ENCODE data around the gene FANCE.

FANCE gene

DNA sequence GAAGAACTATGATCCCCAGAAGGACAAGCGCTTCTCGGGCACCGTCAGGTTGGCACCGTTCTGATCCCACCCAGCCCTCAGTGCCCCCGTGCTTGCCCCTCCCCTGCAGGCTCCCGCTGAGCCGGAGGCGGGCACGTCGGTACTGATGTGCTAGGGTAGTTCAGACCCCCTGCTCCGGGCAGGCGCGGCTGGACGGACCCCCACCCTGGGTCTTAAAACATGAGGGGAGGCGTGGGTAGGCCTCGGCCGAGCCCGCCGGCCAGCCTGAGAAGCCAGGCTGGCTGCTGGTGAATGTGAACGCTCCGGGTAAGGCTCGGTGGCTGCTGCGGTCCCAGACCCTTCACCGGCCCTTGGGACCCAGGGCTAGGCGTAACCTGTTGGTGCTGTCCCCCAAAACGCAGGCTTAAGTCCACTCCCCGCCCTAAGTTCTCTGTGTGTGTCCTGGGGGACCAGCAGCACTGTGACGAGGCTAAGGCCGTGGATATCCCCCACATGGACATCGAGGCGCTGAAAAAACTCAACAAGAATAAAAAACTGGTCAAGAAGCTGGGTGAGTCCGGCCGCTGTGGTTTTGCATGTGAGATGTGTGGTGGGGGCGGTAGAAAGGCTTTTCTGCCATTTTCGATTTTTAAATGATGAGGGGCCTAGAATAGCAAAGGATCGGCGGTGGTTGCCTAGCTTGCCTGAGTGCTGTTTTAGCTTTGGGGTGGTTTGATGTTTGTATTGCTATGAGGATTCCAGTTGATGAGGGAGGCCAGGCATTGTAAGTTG, 17.0 kb downstream of the FANCE start:
- DNase-seq, result peak; percentile 55

DNA sequence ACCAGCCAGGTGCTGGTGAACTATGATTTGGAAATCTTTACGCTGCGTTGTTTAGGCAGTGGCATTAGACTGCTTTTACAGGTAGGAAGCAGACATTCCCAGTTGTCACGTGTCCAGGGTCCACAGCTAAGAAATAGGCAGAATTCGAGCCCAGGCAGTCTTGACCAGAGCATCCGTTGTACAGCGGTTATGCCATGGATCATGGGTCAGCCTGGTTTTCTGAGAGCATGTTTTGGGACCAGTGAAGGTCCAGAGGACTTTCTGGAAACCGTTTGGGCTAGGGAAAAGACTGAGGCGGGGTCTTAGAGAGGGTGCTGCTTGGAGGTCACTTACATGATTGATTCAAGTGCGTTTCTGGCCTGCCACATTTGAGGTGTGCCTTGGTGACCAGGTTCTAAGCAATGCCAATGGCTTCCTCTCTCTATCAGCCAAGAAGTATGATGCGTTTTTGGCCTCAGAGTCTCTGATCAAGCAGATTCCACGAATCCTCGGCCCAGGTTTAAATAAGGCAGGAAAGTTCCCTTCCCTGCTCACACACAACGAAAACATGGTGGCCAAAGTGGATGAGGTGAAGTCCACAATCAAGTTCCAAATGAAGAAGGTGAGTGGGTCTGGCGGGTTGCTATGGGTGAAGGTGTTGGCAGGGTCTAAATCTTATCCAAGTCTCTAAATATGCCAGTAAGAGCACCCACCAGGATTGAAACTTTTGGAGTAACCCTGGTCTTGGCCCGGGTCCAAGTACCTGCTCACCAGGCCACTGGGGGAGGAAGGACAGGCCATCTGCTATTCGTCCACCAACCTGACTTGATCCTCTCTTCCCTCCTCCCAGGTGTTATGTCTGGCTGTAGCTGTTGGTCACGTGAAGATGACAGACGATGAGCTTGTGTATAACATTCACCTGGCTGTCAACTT, 17.9 kb downstream of the FANCE start:
- DNase-seq, result peak; percentile 49

DNA sequence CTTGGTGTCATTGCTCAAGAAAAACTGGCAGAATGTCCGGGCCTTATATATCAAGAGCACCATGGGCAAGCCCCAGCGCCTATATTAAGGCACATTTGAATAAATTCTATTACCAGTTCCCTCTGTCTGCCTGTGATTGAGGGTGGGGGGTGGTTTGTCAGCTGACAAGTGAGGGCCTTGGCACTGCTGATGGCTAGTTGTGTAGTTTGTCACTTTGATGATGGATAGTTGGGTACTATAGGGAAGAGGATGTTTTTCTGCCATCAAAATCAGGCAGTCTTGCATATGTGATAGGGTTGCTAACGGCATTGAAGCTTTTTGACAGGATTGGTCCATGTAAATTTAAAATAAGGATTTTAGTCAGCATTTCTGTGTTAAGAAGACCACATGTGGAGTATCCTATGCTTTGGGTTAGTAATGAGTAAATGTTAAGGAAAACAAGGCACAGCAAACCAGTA, 18.6 kb downstream of the FANCE start:
- no peak for DNase-seq

DNA sequence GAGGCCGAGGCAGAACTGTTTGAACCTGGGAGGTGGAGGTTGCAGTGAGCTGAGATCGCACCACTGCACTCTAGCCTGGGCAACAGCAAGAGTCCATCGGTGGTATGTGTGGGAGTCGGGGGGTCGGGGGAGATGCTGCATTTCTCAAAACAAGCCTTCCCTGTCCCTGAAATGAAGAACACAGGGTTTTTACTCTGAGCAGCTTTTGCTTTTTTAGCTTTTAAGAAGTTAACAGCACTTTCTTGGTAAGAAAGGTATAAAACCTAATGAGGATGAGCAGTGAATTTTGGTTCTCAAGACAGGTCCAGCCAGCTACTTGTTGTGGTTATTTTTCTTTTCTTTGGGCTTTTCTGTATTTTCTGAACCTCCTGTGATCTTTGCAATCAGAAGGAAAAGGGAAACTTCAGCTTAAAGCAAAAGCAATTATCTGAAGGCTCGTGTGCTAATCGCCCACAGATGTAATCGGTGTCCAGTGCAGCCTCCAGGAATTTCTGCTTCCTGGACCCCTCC, 19.8 kb downstream of the FANCE start:
- no peak for DNase-seq

DNA sequence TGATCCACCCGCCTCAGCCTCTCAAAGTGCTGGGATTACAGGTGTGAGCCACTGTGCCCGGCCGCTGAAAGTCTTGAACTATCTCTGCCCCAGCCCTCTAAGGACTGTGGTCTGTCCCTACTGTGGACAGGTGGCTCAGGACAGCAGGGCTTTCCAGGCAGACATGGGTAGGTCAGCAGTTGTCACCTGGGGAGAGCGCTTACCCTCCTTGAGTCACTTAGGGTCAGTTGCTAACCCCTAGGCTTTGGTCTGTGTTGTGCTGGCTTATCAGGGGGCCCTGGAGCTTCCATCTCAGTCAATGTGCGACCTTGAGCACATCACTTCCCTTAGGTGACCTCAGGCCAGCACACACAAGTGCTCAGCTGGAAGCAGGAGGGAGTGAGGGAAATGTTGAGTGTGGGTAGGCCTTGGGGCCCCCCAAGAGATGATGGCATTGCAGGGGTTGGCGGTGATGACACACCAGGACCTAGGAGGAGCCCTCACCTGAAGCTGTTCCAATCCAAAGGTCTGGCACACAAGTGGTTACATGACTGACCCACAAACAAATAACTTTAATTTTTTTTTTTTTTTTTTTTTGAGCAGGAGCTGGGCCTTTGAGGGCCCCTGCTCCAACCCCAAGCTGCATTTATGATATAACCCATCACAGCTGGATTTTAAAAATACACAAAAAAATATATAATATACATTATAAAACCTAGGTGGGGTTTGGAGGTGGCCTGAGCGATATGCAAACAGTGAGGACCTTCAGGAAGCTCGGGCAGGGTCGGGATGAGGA, 21.1 kb downstream of the FANCE start:
- DNase-seq, result no peak

DNA sequence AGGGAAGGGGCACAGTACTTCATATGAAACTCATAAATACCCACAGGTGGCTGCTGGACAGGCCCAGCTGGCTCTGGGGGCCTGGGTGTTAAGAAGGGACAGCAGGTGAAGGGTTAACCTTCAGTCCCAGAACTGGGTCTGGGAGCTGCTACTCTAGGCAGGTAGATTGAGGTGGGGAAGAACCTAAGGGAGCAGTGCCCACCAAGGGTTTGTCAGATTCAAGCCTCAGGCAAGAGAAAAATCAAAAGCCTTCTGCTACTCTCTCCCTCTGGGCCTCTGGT, 21.7 kb downstream of the FANCE start:
- no peak for DNase-seq

DNA sequence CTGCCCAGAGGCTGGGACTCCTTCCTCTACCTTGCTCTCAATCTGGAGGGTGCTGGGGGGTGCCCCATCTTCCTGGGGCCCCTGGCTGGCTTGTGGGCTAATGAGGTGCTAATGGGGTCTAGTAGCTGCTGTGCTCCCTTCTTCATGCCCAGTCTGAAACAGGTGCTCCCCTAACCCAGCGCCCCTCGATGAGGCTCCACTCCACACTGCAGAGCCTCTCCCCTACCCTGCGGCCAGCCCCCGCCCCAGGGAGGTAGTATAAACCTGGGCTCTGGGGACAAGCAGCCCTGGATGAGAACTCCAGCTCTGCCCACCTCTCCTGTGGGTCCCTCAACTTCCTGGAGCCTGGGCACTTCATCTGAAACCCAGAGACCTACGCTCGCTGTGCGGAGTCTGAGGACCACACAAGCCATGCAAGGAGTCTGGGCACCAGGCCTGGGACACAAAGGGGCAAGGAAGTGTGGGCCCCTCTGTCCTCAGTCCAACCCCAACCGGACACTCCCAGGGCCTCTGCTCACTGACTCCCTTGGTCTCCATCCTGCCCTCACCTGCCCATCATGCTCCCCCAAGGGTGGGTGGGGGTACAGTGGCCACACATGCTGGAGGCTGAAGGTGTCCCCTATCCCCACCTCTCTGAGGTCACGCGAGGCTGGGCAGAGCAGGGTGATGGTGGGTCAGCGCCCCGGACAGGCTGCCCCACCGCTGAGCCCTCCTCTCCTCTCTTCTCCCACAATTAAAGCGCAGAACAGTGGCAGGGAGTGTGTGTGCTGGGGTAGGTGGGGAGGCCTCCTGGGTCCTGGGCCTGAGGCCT, 22.2 kb downstream of the FANCE start:
- DNase-seq, result peak; percentile 34

DNA sequence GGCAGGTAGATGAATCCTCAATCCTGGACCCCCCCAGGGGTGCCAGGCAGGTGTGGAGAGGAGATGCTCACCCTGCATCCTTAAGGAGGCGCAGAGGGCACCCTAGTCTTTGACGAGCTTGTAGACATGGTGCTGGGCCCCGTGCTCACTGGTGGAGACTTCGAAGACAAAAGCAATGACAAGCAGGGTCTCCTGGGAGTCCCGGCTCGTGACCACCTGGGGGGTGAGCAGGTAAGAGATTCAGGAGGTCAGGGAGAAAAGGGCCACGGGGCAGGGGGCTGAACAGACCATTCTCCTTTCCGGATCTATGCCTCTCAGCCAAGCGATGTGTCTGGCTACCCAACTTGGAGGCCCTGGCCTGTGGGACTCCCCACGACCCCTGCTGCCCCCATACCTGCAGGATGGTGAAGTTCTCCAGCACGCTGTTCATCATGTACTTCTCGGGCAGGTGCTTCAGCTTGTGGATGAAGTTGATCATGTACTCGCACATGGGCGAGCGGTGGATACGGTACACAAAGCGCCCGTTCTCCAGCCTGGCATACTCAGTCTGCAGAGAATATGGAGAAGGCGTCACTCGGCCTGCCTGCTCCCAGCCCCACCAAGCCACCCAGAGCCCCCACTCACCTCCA, 22.9 kb downstream of the FANCE start:
- no peak for DNase-seq

DNA sequence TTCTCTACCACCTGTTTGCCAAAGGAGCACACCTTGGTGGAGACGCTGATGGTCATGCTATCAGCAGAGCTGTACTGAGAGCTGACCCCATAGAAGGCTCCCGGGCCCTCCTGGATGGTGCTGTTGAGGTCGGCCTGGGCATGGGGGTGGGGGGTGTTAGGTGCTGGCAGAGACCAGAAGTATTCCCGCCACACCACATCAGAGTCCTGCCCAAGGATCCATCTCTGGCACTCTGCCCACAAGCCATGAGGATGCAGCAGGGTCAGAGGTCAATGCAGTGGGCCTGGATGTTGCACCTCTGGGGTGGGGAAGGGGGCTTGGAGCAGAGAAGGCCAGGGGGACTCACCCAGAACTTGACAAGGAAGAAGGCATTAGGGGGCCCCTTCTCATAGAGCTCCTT, 23.4 kb downstream of the FANCE start:
- no peak for DNase-seq

DNA sequence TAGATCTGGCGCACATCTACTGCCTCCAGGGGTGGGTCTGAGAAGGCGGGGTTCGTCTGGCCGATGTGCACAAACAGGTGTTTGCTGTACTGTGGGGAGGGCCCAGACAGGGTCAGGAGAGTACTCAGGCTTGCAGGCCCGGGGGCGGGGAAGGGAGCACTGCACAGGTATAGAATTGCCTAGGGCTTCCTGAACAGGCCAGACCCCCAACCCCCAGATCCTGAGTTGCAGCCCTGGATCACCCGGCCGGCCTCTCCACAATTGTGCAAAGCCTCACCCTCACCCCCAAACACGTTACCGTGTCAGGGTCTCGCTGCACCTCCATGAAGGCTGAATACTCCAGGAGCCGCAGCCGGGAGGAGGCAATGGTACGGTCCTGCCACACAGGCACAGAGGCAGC, 23.9 kb downstream of the FANCE start:
- DNase-seq, result no peak

DNA sequence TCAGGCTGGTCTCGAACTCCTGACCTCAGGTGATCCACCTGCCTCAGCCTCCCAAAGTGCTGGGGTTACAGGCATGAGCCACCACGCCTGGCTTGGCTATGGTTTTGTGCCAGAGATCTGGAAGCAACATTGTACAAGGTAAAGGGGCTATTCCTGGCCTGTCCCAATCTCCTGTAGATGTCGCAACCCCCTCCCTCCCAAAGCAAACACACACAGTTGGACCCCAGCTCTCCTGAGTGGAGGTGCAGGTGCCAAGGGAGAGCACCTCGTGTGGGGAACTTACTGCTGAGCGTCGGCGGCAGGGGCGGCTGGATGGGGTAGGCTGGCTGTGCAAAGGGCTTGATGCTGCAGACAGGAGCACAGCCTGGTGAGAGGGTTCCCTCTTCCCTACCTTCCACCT, 24.9 kb downstream of the FANCE start:
- no peak for DNase-seq

DNA sequence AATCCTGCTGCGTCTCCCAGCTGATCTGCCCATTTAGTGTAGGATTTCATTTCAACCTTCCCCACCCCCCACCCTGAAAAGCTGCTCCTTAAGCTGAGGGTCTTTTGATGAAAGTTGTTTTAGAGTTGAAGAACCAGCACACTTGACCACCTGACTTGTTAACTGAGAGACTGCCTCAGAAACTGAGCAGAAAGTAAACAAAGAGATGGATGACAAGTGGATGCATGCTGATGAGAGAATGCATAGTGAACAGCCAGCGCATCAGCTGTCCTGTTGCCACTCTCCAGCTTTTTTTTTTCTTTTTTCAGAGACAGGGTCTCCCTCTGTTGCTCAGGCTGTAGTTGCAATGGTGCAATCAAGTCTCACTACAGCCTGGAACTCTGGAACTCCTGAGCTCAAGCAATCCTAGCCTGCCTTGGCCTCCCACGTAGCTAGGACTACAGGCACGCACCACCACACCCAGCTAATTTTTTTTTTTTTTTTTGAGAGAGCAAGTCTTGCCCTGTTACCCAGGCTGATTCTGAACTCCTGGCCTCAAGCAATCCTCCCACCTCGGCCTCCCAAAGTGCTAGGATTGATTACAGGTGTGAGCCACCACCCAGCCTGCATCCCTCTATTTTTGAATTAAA, 25.5 kb downstream of the FANCE start:
- no peak for DNase-seq

DNA sequence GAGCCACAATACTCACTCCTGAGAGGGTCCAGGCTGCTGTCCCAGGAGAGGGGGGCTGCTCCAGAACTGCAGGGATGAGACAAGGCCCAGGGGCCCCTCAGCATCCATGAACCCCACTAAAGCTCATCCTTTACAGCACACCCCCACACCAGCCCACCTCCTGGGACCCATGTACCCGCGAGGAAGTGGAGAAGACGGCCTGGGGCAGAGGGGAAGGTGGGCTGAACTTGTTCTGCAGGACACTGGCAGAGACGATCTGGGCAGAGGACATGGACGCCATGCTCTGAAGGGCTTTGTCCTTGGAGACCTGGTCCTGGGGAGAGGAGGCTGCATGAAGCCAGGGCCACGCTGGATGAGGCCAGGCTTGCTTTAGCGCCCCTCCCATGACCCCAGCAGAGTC, 26.1 kb downstream of the FANCE start:
- DNase-seq, result no peak

DNA sequence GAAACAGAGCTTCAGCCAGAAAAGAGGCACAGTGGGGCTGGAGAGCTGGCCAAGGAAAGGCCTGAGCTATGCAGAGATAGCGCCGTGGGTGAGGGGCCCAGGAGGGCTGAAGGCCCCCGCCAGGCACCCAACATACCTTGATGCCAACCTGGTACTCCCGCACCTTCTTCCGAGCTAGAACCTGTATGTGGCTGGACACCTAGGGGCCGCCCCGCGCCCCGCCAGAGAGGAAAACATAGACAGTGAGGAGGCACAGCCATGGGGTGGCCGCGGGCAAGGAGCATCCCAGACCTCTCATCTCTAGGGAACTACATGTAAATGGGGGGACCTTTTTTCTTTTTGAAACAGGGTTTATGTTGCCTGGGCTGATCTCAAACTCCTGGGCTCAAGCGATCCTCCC, 28.0 kb downstream of the FANCE start:
- no peak for DNase-seq

DNA sequence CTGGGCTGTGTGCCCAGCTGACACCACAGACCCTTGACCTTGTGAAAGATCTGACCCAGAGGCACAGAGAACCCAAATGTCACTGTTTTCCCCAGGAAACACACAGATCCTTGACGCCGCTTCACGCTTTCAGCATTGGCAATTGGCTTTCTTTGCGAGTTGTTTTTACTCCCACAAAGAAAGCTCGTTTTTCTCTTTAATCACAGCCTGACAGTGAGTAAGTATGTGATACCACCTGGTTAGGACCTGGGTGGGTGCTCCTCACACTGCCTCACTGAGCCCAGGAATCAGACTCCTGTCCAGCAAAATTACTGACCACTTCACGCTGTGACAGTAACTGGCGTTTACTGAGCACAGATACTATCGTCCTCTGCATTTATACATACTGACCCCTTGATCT, 29.1 kb downstream of the FANCE start:
- no peak for DNase-seq

DNA sequence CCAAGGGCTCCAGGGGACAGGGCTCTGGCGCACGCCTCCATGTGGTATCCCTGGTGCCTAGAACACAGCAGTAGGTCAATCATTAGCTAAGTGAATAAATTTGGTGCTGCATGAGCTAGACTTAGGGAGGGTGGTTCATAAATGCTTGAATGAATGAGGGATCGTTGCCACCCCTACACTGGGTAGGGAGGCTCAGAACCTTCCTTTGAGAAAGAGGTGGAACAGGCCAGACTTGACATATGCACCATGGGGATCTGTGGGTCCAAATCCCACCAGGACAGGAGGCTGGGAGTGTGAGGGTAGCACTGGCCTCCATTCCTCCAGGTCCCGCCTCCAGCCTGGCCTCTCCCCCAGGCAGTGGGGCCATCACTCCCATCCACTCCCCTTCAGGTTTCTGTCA, 30.9 kb downstream of the FANCE start:
- no peak for DNase-seq

DNA sequence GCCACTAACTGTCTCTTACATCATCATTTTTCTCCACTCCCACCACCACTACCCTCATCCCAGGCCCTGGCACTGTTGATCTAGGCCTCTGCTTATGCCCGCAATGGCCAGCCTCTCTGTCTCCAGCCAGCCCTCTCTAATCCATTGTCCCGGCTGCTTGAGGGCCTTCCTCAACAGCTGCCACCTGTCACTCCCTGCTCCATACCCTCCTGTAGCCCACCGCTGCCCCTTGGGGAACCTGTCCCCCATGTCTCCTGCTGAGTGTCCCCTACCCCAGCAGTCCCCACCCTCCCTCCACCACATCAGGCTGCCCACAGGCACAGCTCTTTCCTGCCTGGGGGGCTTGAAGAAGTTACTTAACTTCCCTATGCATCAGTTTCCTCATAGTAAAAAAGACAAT, 31.4 kb downstream of the FANCE start:
- no peak for DNase-seq

DNA sequence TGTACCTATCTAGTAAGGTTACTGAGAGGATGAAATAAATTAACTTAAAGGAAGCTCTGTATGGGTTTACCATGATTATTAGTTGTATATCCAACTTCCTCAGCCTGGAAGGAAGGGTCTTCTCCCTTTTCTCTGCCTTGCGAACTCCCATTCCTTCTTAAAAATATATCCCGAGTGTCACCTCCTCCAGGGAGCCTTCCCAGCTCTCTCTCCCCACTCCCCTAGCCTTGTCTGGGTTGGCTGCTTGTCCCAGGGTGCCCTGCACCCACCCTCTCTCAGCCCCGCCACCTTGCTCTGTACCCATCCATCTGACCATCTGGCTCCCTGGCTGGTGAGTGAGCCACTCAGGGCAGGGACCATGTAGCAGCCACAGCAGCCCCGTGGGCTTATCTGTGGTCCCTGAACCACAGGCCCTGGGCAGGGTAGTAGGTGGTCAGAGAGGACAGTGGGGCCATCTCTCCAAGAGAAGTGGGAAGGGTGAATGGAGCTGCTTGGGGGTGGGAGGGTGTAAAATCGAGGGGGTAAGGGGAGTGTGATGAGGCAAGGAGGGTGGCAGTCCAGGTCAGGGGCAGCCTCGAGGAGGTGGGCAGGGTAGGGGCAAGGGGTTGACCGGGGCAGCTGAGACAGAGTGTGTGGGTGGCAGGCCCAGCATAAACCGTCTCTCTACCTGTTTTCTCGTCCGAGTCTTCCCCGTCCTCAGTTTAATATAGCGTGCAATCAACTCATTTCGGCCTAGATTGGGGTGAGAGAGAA, 31.9 kb downstream of the FANCE start:
- DNase-seq, result no peak

DNA sequence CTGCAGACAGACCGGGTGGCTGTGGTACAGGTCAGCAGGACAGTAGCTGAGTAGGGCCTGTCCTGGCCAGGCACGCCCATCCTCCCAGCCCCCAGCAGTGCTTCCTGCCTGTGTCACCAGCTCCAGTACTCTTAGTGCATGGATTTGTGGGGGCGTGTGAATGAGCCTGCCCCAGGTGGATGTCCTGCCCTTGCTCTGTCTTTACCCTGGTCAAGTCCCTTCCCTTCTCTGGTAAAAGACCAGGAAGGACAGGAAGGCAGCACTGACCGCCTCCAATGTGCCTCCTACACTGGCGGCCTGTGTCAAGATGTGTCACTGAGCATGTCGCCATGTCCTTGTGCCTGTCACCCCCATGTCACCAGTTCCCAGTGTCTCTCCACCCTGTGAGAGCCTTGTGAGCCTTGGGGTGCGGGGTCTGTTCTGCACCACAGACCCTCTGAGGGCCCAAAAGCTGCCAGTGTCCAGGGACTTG, 32.8 kb downstream of the FANCE start:
- no peak for DNase-seq

DNA sequence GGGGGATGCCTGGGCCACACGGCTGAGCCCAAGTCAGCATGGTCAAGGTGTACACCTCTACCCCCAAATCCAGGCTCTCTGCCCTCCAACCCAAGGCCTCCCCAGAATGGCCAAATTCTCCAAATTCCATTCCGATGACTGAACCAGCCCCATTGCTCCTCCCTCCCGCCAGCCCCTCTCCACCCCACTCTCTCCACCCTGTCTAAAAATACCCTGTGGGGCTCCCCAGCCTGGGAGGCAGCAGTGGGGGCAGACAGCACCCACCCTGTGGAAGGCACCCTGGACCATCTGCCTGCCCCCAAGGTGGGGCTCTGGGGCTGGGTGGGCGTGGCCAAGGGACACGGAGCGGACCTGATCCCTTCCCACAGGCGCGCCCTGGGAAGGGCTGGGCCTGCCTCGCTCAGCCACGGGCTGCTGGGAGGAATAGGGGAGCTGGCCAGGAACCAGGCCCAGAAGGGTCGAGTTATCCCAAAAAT, 33.3 kb downstream of the FANCE start:
- no peak for DNase-seq
